GM18951 (cell line): ENCODE results near the gene ARHGAP25.

Experiments used
- POLR2A ChIP-seq: IDR thresholded peaks from 4 replicates; pipeline ENCODE4 v1.6.1; 2011; ENCODE audit warnings: mild to moderate bottlenecking; ENCODE audit not compliant: insufficient read length, insufficient read depth; ENCODE audit errors: extremely low read depth
- in situ Hi-C: fragments of 300-500 bp; cut with MboI; formaldehyde crosslinking; loops from one replicate; pipeline ENCODE4 v1.12.0; 2022; ENCODE audit warnings: low sequenced_read_pairs, mixed read lengths, inconsistent platforms; ENCODE audit not compliant: unreplicated experiment

The ARHGAP25 gene

DNA sequence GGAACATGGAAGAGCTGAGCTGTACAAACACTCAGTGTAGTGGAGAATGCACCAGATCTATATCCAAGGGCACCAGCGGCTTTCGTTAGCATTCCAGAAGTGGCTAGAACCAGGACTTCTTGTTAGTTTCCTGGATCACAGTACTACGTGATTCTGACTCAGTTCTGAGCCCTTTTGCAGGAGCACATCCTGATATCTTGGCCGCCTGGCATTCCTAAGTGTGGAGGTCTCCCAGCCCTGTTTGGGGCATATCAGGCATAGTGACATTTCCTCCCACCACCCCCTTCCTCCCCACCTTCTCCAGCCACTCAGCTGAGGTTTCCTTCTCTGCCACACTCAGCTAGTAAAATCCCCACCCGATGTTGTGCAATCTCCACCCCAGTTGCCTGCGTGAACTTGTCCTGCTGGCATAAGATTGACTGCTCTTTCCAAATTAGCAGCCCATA is 73.2 kb downstream of the ARHGAP25 start:
- TF ChIP-seq POLR2A: no peak

GRCh38 chr2:68809324-68810240 is 75.0 kb downstream of the ARHGAP25 start:
- no peak for TF ChIP-seq POLR2A
- in situ Hi-C loops: no loop called here

More for the DNA sequence above, 73.2 kb downstream of the ARHGAP25 start:
- in situ Hi-C loops: no loop called here

GRCh38 chr2:68811364-68811763 is 76.8 kb downstream of the ARHGAP25 start:
- in situ Hi-C loops: no loop called here
- no peak for TF ChIP-seq POLR2A

GRCh38 chr2:68812251-68812650 is 77.6 kb downstream of the ARHGAP25 start:
- in situ Hi-C loops: no loop called here
- TF ChIP-seq POLR2A: no peak

- in situ Hi-C loops: no loop called here
- TF ChIP-seq POLR2A: no peak
Observed at GRCh38 chr2:68813596-68813995, 79.0 kb downstream of the ARHGAP25 start.

- TF ChIP-seq POLR2A: no peak
- in situ Hi-C loops: no loop called here
Observed at GRCh38 chr2:68817306-68817705, 82.7 kb downstream of the ARHGAP25 start.

DNA sequence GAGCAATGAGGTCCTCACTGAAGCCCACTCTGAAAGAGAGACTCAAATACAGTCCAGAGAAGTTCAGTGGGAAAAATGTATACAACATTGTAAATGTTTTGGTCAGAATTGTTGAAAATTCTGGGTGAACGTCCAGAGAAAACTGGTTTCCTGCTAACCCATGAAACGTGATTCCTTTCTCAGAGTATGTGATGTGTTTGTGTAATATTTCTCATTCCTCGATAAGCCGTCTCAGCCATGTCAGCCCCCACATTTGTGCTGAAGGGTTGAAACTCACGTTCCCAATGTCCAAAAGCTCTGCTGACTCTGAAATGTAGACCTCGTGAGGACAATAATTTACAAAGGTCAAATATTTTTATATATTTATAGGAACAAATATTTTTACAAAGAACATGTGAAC is 84.9 kb downstream of the ARHGAP25 start:
- in situ Hi-C loops: no loop called here
- no peak for TF ChIP-seq POLR2A

GRCh38 chr2:68822207-68822872 is 87.7 kb downstream of the ARHGAP25 start:
- no peak for TF ChIP-seq POLR2A
- in situ Hi-C loops: no loop called here

DNA sequence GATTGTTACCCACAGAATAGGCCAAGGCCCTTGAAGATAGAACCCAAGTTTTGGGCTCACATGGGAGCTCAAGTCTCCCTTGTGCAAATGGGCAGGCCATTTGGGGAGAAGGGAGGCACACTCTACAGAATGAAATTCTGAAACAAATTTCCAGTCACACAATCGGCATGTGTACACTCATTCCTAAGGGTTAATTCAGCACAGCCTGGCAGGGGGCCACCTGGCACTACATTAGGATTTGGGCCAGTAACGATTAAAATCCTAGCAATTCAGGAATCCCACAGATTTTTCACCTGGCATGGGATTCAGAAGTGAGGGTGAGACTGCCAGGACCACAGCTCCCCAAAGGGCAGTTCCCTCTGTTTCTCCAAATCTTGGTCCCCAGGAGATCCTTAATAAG is 90.2 kb downstream of the ARHGAP25 start:
- in situ Hi-C loops: no loop called here
- TF ChIP-seq POLR2A: no peak

DNA sequence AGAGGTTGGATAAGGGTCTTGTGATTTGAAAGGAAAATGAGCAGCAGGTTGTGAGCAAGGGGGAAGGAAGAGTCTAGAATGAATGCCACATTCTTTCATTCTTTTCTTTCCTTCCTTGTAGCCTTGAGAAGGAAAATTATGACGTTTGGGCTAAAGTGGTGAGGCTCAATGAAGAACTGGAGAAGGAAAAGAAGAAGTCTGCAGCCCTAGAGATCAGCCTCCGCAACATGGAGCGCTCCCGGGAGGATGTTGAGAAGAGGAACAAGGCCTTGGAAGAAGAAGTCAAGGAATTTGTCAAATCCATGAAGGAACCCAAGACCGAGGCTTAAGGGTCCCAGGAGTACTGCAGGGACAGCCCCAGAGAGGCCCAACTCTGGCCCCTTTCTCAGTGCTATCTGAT is 91.3 kb downstream of the ARHGAP25 start:
- in situ Hi-C loops: no loop called here

DNA sequence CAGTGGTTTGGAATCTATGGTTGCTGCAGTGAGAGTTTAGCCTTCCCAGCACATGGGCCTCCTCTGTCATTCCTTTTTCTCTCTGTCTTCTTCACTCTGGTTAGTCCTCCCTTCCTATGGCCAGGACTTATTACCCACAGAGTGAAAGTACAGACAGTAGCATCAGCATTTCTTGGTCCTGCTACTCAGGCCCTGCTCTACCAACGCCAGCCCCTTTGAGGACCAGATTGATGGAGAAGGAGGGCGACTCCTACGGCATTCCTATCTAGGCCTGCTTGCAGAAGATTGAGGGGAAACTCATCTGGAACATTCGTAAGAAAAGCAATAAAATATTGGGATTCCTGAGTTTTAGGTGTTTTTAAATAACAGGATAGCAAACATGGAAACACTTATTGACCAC is 93.1 kb downstream of the ARHGAP25 start:
- in situ Hi-C loops: no loop called here
- TF ChIP-seq POLR2A: no peak

More for the DNA sequence above, 91.3 kb downstream of the ARHGAP25 start:
- TF ChIP-seq POLR2A: no peak

DNA sequence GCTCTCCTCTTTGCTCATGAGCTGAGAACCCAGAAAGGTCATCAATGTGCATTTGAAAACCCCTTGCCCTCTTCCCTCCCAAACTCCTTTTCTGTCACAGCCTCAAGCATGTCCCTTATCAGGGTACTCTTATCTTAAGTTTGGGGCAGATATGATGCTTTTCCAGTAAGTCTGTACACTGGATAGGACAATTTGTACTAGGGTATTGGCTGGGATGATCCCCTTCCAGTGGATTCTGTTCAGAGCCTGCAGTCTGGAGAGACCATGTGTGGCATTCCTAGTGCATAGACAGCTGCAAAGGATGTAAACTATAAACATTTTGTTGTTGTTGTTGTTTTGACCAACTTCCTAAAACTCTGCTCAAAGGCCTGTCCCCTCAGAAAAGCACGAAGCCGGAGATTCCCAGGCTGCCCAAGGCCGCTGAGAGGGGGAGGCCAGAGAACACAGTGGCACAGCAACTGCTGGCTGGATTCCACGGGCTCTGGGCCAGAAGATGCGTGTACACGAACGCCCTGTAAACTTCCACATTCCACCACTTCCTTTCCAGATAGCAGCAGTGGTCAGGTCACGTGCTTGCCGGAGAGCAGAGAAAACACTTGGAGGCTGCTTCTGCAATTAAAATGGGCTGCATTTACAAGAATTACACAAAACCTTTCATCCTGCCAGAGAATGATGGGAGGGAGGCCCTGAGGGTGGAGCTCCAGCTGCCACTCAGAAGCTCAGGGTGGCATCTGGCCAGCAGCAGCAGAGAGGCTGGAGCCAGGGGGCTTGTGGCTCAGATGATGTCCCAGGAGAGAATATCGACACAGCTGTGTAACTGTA is 94.5 kb downstream of the ARHGAP25 start:
- in situ Hi-C loops: no loop called here
- TF ChIP-seq POLR2A: no peak

GRCh38 chr2:68829749-68830148 is 95.1 kb downstream of the ARHGAP25 start:
- TF ChIP-seq POLR2A: no peak
- in situ Hi-C loops: no loop called here
